HEK293T (cell line): ENCODE data around the gene TLE2.

Experiments used
- BHLHE40 ChIP-seq: fragments of 450-650 bp; IDR thresholded peaks from 2 replicates; pipeline ENCODE4 v1.6.1; 2016; ENCODE audit warnings: mild to moderate bottlenecking, moderate library complexity, borderline replicate concordance
- FOXA1 ChIP-seq: fragments of 450-650 bp; IDR thresholded peaks from 2 replicates; pipeline ENCODE4 v1.6.1; 2016; ENCODE audit warnings: mild to moderate bottlenecking
- FOXM1 ChIP-seq: fragments of 450-650 bp; IDR thresholded peaks from 2 replicates; pipeline ENCODE4 v1.6.1; 2017; ENCODE audit warnings: mild to moderate bottlenecking, borderline replicate concordance
- PKNOX1 ChIP-seq: fragments of 450-650 bp; IDR thresholded peaks from 2 replicates; pipeline ENCODE4 v1.6.1; 2016
- SP1 ChIP-seq: fragments of 450-650 bp; IDR thresholded peaks from 2 replicates; pipeline ENCODE4 v1.6.1; 2017

GRCh38 chr19:3053218-3053621, 24.1 kb upstream of the TLE2 start:
- TF ChIP-seq SP1: no peak
- TF ChIP-seq PKNOX1: no peak
- no peak for TF ChIP-seq FOXM1
- no peak for TF ChIP-seq FOXA1
- no peak for TF ChIP-seq BHLHE40
